Spleen (tissue), 7 donors: ENCODE measurements around the gene RIMS3.

Experiments used
- POLR2AphosphoS5 ChIP-seq, 3 donors: sonication (generic); formaldehyde crosslinking; IDR thresholded peaks; one replicate each; pipeline ENCODE4 v1.5.1; 2017; ENCODE audit warnings: antibody characterized with exemption in 3 of 3
- TF ChIP-seq, protein P1 (sequence below), 11 experiments: fragments of 200-600 bp in 7 of 11; fragments of 450-650 bp in 4 of 11; sonication (generic) in 4 of 11; IDR thresholded peaks in 8 of 11; conservative IDR thresholded peaks in 3 of 11; 1 replicate in 7 of 11; 2 replicates in 4 of 11; pipeline versions ENCODE4 v1.4.0 to v1.8.0; 2016 to 2021; ENCODE audit warnings: antibody characterized with exemption in 11 of 11, inconsistent platforms in 4 of 11, mild to moderate bottlenecking in 1 of 11
- donor health status: DM: no; HTN: no; CAD: no; lungs with moderate emphysema.
- donor health status: DM: no; HTN: no; CAD: no.
- donor health status: DM: no; HTN: no; CAD: no.

DNA sequence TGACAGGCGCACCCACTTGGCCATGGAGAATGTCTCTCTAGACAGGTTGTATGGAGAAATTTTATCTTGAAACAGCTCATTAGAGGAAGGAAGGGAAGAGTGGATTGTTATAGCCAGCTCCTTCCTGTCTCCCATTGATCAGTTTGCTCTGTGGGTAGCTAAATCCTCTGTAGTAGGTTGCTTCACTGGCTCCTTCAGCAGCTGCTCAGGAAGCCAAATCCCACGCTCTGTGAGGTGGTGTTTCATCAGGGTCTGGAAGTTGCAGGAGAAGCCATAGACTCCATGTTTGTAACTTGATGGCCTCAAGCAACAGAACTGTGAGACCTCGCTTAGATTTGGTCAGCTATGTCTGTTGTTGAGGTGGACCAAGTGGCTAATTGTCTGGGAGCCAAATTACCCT is 19.2 kb upstream of the RIMS3 start:
- TF ChIP-seq, protein P1, sequence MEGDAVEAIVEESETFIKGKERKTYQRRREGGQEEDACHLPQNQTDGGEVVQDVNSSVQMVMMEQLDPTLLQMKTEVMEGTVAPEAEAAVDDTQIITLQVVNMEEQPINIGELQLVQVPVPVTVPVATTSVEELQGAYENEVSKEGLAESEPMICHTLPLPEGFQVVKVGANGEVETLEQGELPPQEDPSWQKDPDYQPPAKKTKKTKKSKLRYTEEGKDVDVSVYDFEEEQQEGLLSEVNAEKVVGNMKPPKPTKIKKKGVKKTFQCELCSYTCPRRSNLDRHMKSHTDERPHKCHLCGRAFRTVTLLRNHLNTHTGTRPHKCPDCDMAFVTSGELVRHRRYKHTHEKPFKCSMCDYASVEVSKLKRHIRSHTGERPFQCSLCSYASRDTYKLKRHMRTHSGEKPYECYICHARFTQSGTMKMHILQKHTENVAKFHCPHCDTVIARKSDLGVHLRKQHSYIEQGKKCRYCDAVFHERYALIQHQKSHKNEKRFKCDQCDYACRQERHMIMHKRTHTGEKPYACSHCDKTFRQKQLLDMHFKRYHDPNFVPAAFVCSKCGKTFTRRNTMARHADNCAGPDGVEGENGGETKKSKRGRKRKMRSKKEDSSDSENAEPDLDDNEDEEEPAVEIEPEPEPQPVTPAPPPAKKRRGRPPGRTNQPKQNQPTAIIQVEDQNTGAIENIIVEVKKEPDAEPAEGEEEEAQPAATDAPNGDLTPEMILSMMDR (IDR thresholded peaks at IDR 0.05 in 8 of 11, conservative IDR thresholded peaks at IDR 0.05 in 3 of 11) = no peak
- peak in 1 of 3 donors; percentile 5 for TF ChIP-seq POLR2AphosphoS5 (IDR thresholded peaks at IDR 0.05)
